ENCODE measurements around the gene MYOM1.

The MYOM1 gene

DNA sequence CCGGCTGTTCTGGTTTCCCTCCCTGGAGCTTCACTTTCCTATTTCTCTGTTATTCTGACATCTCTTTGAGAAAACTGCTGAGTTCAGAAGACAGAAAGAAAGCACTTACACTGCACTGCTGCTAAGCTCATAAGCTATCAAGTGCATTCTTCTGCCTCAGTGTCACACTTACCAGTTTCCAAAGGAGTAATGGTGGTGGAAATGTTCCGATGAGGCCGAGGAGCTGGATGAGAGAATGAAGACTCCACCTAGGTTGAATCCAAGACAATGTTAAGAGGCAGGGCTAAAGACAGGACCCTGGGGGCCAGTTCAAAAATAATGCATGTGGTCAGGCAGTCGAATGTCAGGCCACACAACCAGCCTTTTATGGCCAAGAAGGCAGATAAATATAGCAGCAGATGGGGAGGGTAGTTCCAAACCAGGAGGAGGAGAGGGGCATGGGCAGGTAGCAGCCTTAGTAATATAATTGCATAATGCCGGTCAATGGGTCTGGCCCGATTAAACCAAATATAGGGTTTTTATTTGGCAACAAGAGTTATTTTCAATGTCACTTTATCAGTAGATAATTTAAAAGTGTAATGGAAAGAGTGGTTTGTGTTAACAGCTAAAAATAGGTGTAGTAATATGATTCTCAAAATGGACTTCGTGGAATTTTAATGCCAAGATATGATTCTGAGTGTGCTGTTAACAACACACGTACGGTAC lies at the start of gene MYOM1:
Gene MYOM1, minus strand, starts transcription at position 338 of the 705 bp plus-strand sequence. CDS start 4,745 bp downstream, outside the sequence.
- Mint-ChIP-seq H3K27ac (no peak within 1 kb of the TSS), H3K27me3 (ENCODE audit: low read depth) (peaks cover 32% of the 10 kb centered on the region), H3K9me3 (no peaks in the 10 kb centered on the region), H3K4me3 (no peak within 1 kb of the TSS), H3K36me3 (ENCODE audit: low read depth) (no peaks in the 10 kb centered on the region), H3K4me1 (ENCODE audit: low read depth) (peaks cover 8% of the 10 kb centered on the region)
- DNase-seq (ENCODE audit: low spot score): no peak

- Mint-ChIP-seq H3K9me3 (no peaks in the 10 kb centered on the region), H3K4me1 (ENCODE audit: low read depth) (peaks cover 56% of the 10 kb centered on the region), H3K27me3 (ENCODE audit: low read depth) (no peaks in the 10 kb centered on the region), H3K36me3 (ENCODE audit: low read depth) (peaks cover 33% of the 10 kb centered on the region), H3K4me3 (peak overlapping the region; percentile 0), H3K27ac (peak overlapping the region; percentile 55)
- DNase-seq (ENCODE audit: low spot score): no peak
These were observed 49.6 kb upstream of the MYOM1 start for GRCh38 chr18:3269241-3269913.

- Mint-ChIP-seq H3K4me1 (ENCODE audit: low read depth) (peaks cover 66% of the 10 kb centered on the region), H3K36me3 (ENCODE audit: low read depth) (peaks cover 30% of the 10 kb centered on the region), H3K9me3 (no peaks in the 10 kb centered on the region), H3K27me3 (ENCODE audit: low read depth) (no peaks in the 10 kb centered on the region), H3K27ac (no peak overlapping the region), H3K4me3 (no peak overlapping the region)
- no peak for DNase-seq (ENCODE audit: low spot score)
These were observed 48.5 kb upstream of the MYOM1 start for GRCh38 chr18:3268306-3268705.

DNA sequence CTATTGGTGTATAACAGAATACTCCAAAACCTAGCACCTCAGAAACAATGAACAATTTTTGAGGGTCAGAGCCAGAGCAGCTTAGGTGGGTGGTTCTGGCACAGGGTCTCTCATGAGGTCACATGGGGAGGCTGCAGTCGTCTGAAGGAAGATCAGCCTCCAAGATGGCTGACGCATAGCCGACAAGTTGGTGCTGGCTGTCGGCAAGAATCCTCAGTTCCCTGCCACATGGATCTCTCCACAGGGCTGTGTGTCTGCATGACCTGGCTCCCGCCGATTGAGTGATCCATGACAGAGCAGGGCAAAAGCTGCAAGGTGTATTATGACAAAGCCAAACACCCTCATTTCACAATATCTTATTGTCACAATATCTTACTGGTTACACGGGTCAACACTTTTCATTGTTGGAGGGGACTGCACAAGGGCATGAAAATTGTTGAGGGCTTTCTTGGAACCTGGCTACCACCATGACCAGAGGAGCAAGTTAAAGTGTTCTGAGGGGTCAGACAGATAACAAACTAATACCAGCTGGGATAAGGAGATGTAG lies 46.4 kb upstream of the MYOM1 start:
- Mint-ChIP-seq H3K9me3 (no peaks in the 10 kb centered on the region), H3K27ac (peak overlapping the region; percentile 58), H3K4me3 (peak overlapping the region; percentile 2), H3K27me3 (ENCODE audit: low read depth) (no peaks in the 10 kb centered on the region), H3K4me1 (ENCODE audit: low read depth) (peaks cover 67% of the 10 kb centered on the region), H3K36me3 (ENCODE audit: low read depth) (peaks cover 32% of the 10 kb centered on the region)
- DNase-seq (ENCODE audit: low spot score): no peak

- Mint-ChIP-seq H3K36me3 (ENCODE audit: low read depth) (peaks cover 36% of the 10 kb centered on the region), H3K4me3 (peak overlapping the region; percentile 22), H3K4me1 (ENCODE audit: low read depth) (peaks cover 70% of the 10 kb centered on the region), H3K9me3 (no peaks in the 10 kb centered on the region), H3K27me3 (ENCODE audit: low read depth) (no peaks in the 10 kb centered on the region), H3K27ac (no peak overlapping the region)
- no peak for DNase-seq (ENCODE audit: low spot score)
These were observed 45.8 kb upstream of the MYOM1 start for GRCh38 chr18:3265564-3266033.

GRCh38 chr18:3264362-3264761 lies 44.6 kb upstream of the MYOM1 start:
- no peaks in the 10 kb centered on the region for H3K9me3 Mint-ChIP-seq
- H3K4me1 Mint-ChIP-seq (ENCODE audit: low read depth): peaks cover 73% of the 10 kb centered on the region
- H3K27me3 Mint-ChIP-seq (ENCODE audit: low read depth): no peaks in the 10 kb centered on the region
- H3K36me3 Mint-ChIP-seq (ENCODE audit: low read depth): peaks cover 36% of the 10 kb centered on the region
- peak overlapping the region; percentile 37 for H3K27ac Mint-ChIP-seq
- no peak for DNase-seq (ENCODE audit: low spot score)
- H3K4me3 Mint-ChIP-seq: peak overlapping the region; percentile 41

DNA sequence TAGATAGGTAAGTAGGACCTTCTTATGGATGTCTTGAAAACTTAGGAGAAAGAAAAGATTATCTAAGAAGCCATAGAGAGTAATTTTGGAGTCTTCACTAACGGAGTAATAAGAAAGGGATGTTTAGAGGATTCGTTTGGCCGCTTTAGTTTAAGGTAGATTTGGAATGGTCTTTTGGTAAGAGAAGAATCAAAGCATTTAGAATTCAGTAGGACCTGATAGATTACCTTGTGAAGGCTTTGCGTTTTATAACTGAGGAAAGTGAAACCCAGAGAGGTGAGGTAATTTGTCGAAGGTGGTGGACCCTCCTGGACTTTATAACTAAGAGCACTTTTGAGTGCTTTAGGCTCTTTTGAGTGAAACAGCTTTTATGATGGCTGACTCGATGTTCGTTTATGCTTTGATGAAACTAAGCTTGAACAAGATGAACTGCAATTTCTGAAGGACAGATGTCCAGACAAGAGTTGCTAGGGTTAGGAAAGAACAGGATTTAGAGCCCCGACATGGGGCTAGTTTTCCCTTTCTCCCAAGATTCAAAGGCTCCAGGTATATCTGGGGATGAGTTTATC lies 43.4 kb upstream of the MYOM1 start:
- H3K27me3 Mint-ChIP-seq (ENCODE audit: low read depth): no peaks in the 10 kb centered on the region
- peaks cover 74% of the 10 kb centered on the region for H3K4me1 Mint-ChIP-seq (ENCODE audit: low read depth)
- H3K27ac Mint-ChIP-seq: peak overlapping the region; percentile 80

DNA sequence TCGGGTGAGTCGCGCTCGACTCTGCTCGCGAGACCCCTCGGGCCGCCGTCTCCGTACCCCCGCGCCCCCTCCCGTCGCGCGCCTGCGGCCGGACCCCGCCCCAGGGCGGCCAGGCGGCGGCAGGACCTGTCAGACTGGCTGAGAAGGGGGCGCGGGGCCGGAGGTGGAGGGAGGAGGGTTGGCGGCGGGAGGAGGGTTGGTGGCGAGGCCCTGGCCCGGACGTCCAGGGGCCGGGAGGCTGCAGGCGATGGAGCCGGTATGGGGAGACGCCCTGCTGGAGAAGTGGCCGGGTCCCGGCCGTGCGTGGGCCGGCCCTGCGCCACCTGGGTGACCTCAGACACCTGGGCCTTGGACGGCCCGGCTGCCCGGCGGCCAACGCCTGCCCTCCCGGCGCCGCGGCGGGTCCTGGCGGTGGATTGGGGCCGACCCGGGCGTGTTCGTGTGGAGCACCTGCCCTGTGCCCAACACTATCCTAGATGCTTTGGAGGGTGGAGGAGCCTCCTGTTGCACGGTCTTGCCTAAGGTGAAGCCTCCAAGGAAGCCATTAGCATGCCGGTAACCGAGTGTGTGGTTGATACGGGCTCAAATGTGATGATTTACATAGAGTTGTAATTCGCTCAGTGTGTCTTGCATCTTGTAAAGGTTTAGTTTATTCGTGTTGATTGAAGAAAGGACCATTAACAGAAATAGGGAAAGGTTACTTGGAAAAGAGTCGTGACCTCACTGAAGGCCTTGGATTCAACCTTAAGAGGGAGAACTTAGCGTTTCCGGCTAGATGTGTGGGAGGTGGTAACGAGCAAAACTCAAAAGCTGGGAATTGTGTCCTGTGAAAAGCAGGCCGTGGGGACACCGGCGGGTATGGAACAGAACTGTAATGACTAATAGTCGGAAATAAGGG lies 42.7 kb upstream of the MYOM1 start:
- peaks cover 41% of the 10 kb centered on the region for H3K36me3 Mint-ChIP-seq (ENCODE audit: low read depth)
- peaks cover 77% of the 10 kb centered on the region for H3K4me1 Mint-ChIP-seq (ENCODE audit: low read depth)
- no peaks in the 10 kb centered on the region for H3K27me3 Mint-ChIP-seq (ENCODE audit: low read depth)
- H3K27ac Mint-ChIP-seq: peak overlapping the region; percentile 99
- peak overlapping the region; percentile 96 for H3K4me3 Mint-ChIP-seq
- no peak for DNase-seq (ENCODE audit: low spot score)
- no peaks in the 10 kb centered on the region for H3K9me3 Mint-ChIP-seq

More for the DNA sequence above, 43.4 kb upstream of the MYOM1 start:
- Mint-ChIP-seq H3K9me3 (no peaks in the 10 kb centered on the region), H3K4me3 (peak overlapping the region; percentile 92), H3K36me3 (ENCODE audit: low read depth) (peaks cover 36% of the 10 kb centered on the region)
- DNase-seq (ENCODE audit: low spot score): no peak

DNA sequence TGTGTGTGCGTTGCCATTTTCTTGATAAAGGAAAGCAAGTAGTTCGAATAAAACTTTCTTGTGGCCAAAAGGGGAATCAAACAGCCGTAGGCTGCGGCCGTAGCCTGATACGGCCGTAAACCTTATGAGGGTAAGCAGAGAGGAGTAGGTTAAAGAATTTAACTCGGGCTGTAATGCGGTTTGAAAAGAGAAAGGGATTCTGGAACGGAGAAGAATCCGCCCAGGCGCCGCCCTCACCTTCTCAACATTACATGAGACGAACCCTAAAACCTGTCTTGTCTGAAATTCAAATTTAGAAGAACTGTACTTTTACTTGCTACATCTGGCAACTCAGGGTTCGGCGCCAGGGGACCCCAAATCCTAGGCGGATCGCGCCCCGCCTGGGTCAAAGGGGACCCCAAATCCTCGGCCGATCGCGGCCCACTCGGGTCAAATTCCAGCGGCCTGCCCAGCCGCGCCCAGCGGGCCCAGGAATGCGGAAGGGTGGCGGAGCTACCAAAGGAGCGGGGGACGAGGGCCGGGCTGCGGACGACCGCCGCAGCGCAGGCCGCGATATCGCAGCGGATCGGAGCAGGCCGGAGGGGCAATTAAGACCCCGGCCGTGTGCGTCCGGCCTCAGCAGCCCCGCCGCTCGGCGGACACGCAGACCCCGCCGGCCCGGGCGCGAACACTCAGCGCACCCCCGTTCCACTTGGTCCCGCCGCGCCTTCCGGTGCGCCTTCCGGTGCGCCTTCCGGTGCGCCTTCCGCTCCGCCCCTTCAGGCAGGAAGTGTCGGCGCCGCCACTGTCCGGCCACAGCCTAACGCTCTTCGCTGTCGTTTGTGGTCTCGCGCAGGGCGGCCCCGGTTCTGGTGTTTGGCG lies 41.8 kb upstream of the MYOM1 start, which contains the start of gene MYL12B:
Gene MYL12B, plus strand, starts transcription at position 761 of the 861 bp plus-strand sequence. CDS start 10,766 bp downstream, outside the sequence.
- peak; percentile 80 for DNase-seq (ENCODE audit: low spot score)
- peaks cover 77% of the 10 kb centered on the region for H3K4me1 Mint-ChIP-seq (ENCODE audit: low read depth)
- no peaks in the 10 kb centered on the region for H3K27me3 Mint-ChIP-seq (ENCODE audit: low read depth)
- peak within 1 kb of the TSS; percentile 96 for H3K4me3 Mint-ChIP-seq
- H3K36me3 Mint-ChIP-seq (ENCODE audit: low read depth): peaks cover 50% of the 10 kb centered on the region
- H3K27ac Mint-ChIP-seq: peak within 1 kb of the TSS; percentile 99
- no peaks in the 10 kb centered on the region for H3K9me3 Mint-ChIP-seq

DNA sequence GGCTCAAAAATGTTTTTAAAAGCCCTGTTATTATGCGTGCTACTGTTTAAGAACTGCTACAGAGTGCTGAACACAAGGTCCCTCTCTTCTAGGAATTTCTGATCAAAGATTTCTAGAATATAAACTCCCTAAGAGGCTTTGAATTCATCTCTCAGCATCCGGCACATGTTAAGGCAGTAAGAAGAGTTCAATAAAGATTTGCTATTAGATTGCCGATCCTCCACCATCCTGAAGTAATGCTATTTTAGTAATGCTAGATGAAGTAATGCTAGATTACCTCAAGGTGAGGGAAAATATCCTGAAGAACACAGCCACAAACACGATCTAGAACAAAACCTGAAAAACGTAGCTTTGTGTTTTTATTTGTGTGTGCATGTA lies 41.2 kb upstream of the MYOM1 start:
- peak overlapping the region; percentile 99 for H3K27ac Mint-ChIP-seq
- peaks cover 79% of the 10 kb centered on the region for H3K4me1 Mint-ChIP-seq (ENCODE audit: low read depth)
- no peak for DNase-seq (ENCODE audit: low spot score)
- no peaks in the 10 kb centered on the region for H3K9me3 Mint-ChIP-seq
- peak overlapping the region; percentile 96 for H3K4me3 Mint-ChIP-seq
- H3K36me3 Mint-ChIP-seq (ENCODE audit: low read depth): peaks cover 54% of the 10 kb centered on the region
- H3K27me3 Mint-ChIP-seq (ENCODE audit: low read depth): no peaks in the 10 kb centered on the region

DNA sequence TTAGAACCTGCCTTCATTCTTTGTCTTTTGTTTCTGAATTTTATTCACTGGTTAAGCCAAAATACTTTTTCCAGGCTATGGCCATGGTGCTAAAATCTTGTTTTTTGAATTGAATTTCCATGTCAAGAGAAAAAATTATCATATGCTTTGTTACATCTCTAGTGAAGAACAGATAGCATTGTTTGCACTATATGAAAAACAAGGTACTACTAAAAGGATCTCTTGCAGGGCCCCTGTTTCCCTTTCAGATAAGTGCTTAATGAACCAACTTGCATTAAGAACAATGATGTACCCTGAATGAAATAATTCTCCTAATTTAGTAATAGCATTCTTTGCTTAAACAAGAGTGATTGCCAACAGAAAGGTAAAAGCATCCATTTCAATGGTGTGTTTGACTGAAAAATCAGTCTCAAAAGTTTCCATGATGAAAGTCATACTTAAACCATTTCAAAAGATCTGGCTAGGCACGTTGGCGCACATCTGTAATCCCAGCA lies 37.9 kb upstream of the MYOM1 start:
- no peaks in the 10 kb centered on the region for H3K27me3 Mint-ChIP-seq (ENCODE audit: low read depth)
- peaks cover 76% of the 10 kb centered on the region for H3K4me1 Mint-ChIP-seq (ENCODE audit: low read depth)
- no peaks in the 10 kb centered on the region for H3K9me3 Mint-ChIP-seq
- peaks cover 68% of the 10 kb centered on the region for H3K36me3 Mint-ChIP-seq (ENCODE audit: low read depth)
- no peak for DNase-seq (ENCODE audit: low spot score)
- peak overlapping the region; percentile 53 for H3K4me3 Mint-ChIP-seq
- peak overlapping the region; percentile 64 for H3K27ac Mint-ChIP-seq
